Osteoblast (primary cell): Measurements from ENCODE around the gene PLCB4. TPM values are rescaled to one million over a fixed set of nuclear protein-coding genes. Genes with fewer than 3 reads are reported as not detected.

Source experiments
- DNase-seq: peaks from one replicate; pipeline ENCODE4 v3.0.0; 2011; ENCODE audit warnings: low spot score, mixed read lengths; ENCODE audit not compliant: insufficient read length; ENCODE audit errors: missing footprints
- H2AFZ ChIP-seq: 2 replicates; pipeline ENCODE4 v1.6.0; 2011; ENCODE audit warnings: mild to moderate bottlenecking, low read length
- H3K27ac ChIP-seq: 2 replicates; pipeline ENCODE4 v1.5.1; 2011; ENCODE audit warnings: mild to moderate bottlenecking, low read depth, low read length, moderate library complexity
- H3K27me3 ChIP-seq: 2 replicates; pipeline ENCODE4 v1.6.0; 2012; ENCODE audit warnings: mild to moderate bottlenecking, control low read depth, inconsistent platforms, low read length, moderate library complexity; ENCODE audit not compliant: insufficient read depth
- H3K36me3 ChIP-seq: 2 replicates; pipeline ENCODE4 v1.5.1; 2011; ENCODE audit warnings: mild to moderate bottlenecking, low read length, control low read depth, moderate library complexity; ENCODE audit not compliant: insufficient read depth
- H3K4me1 ChIP-seq: 2 replicates; pipeline ENCODE4 v1.5.1; 2011; ENCODE audit warnings: mild to moderate bottlenecking, low read length, control low read depth, moderate library complexity; ENCODE audit not compliant: insufficient read depth
- H3K4me2 ChIP-seq: 2 replicates; pipeline ENCODE4 v1.6.0; 2011; ENCODE audit warnings: mild to moderate bottlenecking, low read length; ENCODE audit not compliant: insufficient read depth
- H3K4me3 ChIP-seq: fragments of 200-600 bp; sonication (generic); 3 replicates; pipeline ENCODE4 v1.5.1; 2012; ENCODE audit warnings: mild to moderate bottlenecking, low read length, inconsistent platforms; ENCODE audit not compliant: insufficient read depth
- H3K79me2 ChIP-seq: 2 replicates; pipeline ENCODE4 v1.6.0; 2012; ENCODE audit warnings: mild to moderate bottlenecking, low read length, control low read depth, inconsistent platforms; ENCODE audit not compliant: insufficient read depth
- H3K9me3 ChIP-seq: 2 replicates; pipeline ENCODE4 v1.5.1; 2011; ENCODE audit warnings: low read depth, low read length, control low read depth
- H4K20me1 ChIP-seq: 2 replicates; pipeline ENCODE4 v1.6.0; 2012; ENCODE audit warnings: mild to moderate bottlenecking, low read length, control low read depth; ENCODE audit not compliant: insufficient read depth
- CTCF ChIP-seq: IDR thresholded peaks from 2 replicates; pipeline ENCODE4 v1.5.1; 2011; ENCODE audit warnings: mild to moderate bottlenecking, low read depth, low read length, moderate library complexity; ENCODE audit errors: extremely low read depth
- total RNA-seq: library from RNA; depleted of rRNA; stranded (reverse); fragments of >200 nt; gene quantifications from 2 replicates; pipeline ENCODE4 v1.2.3, GENCODE V29; 2012

PLCB4 gene
- total RNA-seq, 1 donor, result 13.0 TPM

DNA sequence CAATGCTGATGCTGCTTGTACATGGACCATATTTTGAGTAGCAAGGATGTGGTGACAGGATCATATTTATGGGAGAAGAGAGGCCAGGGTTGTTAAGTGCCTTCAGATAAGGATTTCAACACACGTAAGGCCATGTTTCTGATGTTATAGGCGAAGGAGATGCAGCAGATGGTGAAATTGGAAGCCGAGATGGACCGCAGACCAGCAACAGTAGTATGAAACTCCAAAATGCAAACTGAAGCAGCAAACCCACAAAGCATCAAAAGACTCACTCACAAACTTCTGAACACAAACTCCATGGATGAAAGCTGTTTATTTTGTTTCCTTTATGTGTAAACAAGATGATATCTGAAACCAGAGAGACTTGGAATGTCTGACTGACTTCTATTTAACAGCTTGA lies 409.9 kb downstream of the PLCB4 start:
- H3K4me1 ChIP-seq, result peaks cover 11% of the 10 kb centered on the region
- no peak overlapping the region for H3K4me3 ChIP-seq
- H3K4me2 ChIP-seq, result no peak overlapping the region
- TF ChIP-seq CTCF, result no peak
- no peaks in the 10 kb centered on the region for H3K27me3 ChIP-seq
- H3K9me3 ChIP-seq, result no peaks in the 10 kb centered on the region
- no peak for DNase-seq
- H3K79me2 ChIP-seq, result no peaks in the 10 kb centered on the region
- no peak overlapping the region for H3K27ac ChIP-seq
- no peak overlapping the region for H2AFZ ChIP-seq
- no peaks in the 10 kb centered on the region for H3K36me3 ChIP-seq
- no peaks in the 10 kb centered on the region for H4K20me1 ChIP-seq

GRCh38 chr20:9480066-9480465 lies 411.2 kb downstream of the PLCB4 start:
- Histone ChIP-seq H3K9me3 (no peaks in the 10 kb centered on the region), H3K4me2 (no peak overlapping the region), H3K4me3 (no peak overlapping the region), H3K27me3 (no peaks in the 10 kb centered on the region), H3K4me1 (peaks cover 6% of the 10 kb centered on the region), H3K27ac (no peak overlapping the region), H4K20me1 (no peaks in the 10 kb centered on the region), H3K79me2 (no peaks in the 10 kb centered on the region), H3K36me3 (no peaks in the 10 kb centered on the region), H2AFZ (no peak overlapping the region)
- DNase-seq, result no peak
- no peak for TF ChIP-seq CTCF

DNA sequence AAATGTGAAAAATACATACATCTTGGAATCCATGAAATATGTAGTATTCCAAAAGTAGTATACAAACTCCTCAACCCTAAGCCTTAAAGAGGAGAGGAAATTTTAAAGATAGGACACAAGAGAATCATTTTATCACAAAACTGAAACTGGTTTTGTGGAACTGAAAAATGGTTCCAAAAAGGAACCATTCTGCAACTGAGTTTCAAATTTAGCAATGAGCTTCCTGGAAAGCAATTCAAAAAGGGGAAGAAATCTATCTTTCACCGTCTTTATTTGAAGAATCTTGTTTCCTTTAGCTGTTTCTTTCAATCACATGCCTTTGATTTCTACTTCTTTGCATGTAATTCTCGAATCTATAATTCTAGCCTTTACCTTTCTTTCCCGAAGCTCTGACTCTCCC lies 413.3 kb downstream of the PLCB4 start:
- Histone ChIP-seq H4K20me1 (no peaks in the 10 kb centered on the region), H3K9me3 (no peaks in the 10 kb centered on the region), H3K4me1 (no peaks in the 10 kb centered on the region), H3K4me2 (no peak overlapping the region), H2AFZ (no peak overlapping the region), H3K27ac (no peak overlapping the region), H3K4me3 (no peak overlapping the region), H3K27me3 (no peaks in the 10 kb centered on the region), H3K79me2 (no peaks in the 10 kb centered on the region), H3K36me3 (no peaks in the 10 kb centered on the region)
- DNase-seq, result no peak
- TF ChIP-seq CTCF, result no peak

- no peak overlapping the region for H3K4me3 ChIP-seq
- H3K4me1 ChIP-seq, result peaks cover 4% of the 10 kb centered on the region
Measured at GRCh38 chr20:9483131-9483530, 414.2 kb downstream of the PLCB4 start.

More at GRCh38 chr20:9483131-9483530, 414.2 kb downstream of the PLCB4 start:
- H3K27me3 ChIP-seq, result no peaks in the 10 kb centered on the region
- no peaks in the 10 kb centered on the region for H3K79me2 ChIP-seq
- no peak for DNase-seq
- no peaks in the 10 kb centered on the region for H3K36me3 ChIP-seq
- H2AFZ ChIP-seq, result no peak overlapping the region
- H3K4me2 ChIP-seq, result no peak overlapping the region
- H4K20me1 ChIP-seq, result no peaks in the 10 kb centered on the region
- H3K27ac ChIP-seq, result no peak overlapping the region
- no peaks in the 10 kb centered on the region for H3K9me3 ChIP-seq
- no peak for TF ChIP-seq CTCF
